Gastrocnemius medialis (tissue), 4 donors: Measurements from ENCODE around the gene RFPL2. TPM values are rescaled to one million over a fixed set of nuclear protein-coding genes. Genes with fewer than 3 reads are reported as not detected.

Experiments used
- ATAC-seq, 2 donors: fragments of 150-250 bp; one replicate each; pipeline ENCODE4 v1.9.1; 2016
- DNase-seq, 2 donors: peaks; one replicate each; pipeline ENCODE4 v3.0.0-alpha.2; 2019
- H3K27ac ChIP-seq, 4 donors: fragments of 200-600 bp; sonication (generic); 1 replicate in 1 of 4; 2 replicates in 3 of 4; pipeline ENCODE4 v1.5.1; 2016 to 2018; ENCODE audit warnings: mild to moderate bottlenecking in 2 of 4, moderate library complexity in 1 of 4
- H3K27me3 ChIP-seq, 3 donors: fragments of 200-600 bp; sonication (generic) in 2 of 3; 1 replicate in 1 of 3; 2 replicates in 2 of 3; pipeline versions ENCODE4 v1.5.1 to v1.6.0; 2016 to 2019; ENCODE audit warnings: mild to moderate bottlenecking in 1 of 3, moderate library complexity in 1 of 3
- H3K36me3 ChIP-seq, 2 donors: fragments of 200-600 bp; sonication (generic) in 1 of 2; one replicate each; pipeline ENCODE4 v1.5.1; 2017 to 2018
- H3K4me1 ChIP-seq, 2 donors: fragments of 200-600 bp; sonication (generic) in 1 of 2; one replicate each; pipeline ENCODE4 v1.5.1; 2016 to 2017; ENCODE audit warnings: mild to moderate bottlenecking in 2 of 2
- H3K4me3 ChIP-seq, 4 donors: fragments of 200-600 bp; sonication (generic) in 3 of 4; 1 replicate in 1 of 4; 2 replicates in 3 of 4; pipeline ENCODE4 v1.5.1; 2016 to 2019; ENCODE audit warnings: mild to moderate bottlenecking in 2 of 4
- H3K9me3 ChIP-seq, 3 donors: fragments of 200-600 bp; sonication (generic) in 2 of 3; 1 replicate in 1 of 3; 2 replicates in 2 of 3; pipeline ENCODE4 v1.5.1; 2016 to 2019
- POLR2A ChIP-seq, 2 donors: fragments of 450-650 bp; IDR thresholded peaks; one replicate each; pipeline ENCODE4 v1.6.1; 2017; ENCODE audit warnings: antibody characterized with exemption in 2 of 2, mild to moderate bottlenecking in 2 of 2, moderate library complexity in 2 of 2
- in situ Hi-C, 4 donors: fragments of 200-750 bp; cut with MboI; loops; one replicate each; pipeline versions ENCODE4 v1.15.0 to v1.8.0; 2017; ENCODE audit warnings: low sequenced_read_pairs in 4 of 4
- intact Hi-C: fragments of 100-400 bp; cut with DNase I; formaldehyde crosslinking; loops from one replicate; pipeline ENCODE4 v1.15.1; 2023; ENCODE audit warnings: low total_unique reads
- total RNA-seq, 4 donors: library from RNA; depleted of rRNA; stranded (reverse); fragments of >200 nt; gene quantifications; one replicate each; pipeline versions ENCODE4 v1.1.0 to v1.2.3, GENCODE V29; 2016
- TF ChIP-seq, protein P1 (sequence below), 5 experiments: fragments of 450-650 bp in 3 of 5; fragments of 200-600 bp in 2 of 5; sonication (generic) in 2 of 5; IDR thresholded peaks in 4 of 5; conservative IDR thresholded peaks in 1 of 5; 1 replicate in 4 of 5; 2 replicates in 1 of 5; pipeline ENCODE4 v1.5.1; 2016 to 2019; ENCODE audit warnings: antibody characterized with exemption in 5 of 5, mild to moderate bottlenecking in 3 of 5, moderate library complexity in 3 of 5

Gene RFPL2
- not detected for total RNA-seq

DNA sequence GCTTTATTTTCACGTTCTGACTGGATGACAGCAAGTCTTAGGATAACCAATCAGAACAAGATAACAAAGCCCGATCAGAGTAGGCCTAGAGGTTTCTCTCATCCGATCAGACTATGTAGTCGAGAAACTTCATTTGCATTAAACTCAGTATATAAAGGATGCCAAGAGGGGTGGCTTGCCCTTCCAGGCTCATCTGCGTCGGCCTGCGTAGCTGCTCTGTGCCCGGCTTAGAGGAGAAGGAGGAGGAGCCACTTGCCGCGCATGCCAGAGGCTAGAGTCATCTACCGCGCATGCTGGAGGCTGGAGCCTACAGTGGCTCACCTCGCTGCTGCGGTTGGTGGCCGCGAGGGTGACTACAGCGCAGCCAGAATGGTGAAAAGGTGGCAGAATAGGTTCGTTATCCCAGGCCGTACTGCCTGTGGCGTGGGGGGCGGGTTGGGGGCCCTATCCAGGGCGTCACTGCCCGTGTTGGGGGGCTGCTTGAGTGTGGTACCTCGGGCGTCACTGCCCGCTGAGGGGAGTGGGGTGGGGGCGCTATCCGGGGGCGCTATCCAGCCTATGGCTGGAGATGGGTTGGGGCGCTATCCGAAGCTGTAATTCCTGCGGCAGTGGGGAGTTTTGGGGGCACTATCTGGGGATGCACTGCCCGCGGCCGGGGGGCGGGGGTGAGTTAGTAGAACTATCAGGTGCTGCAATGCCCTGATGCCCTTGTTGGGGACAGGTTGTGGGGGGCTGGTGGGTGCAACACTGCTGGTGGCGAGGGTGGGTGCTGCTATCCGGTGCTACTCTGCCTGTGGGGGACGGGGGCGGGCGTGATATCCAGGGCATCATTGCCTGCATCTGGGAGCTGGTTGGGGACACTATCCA, at the start of gene RFPL2:
Gene RFPL2, minus strand, starts transcription at position 218 of the 867 bp plus-strand sequence. CDS start 2,622 bp downstream, outside the sequence.
- H3K4me3 ChIP-seq = no peak within 1 kb of the TSS
- no peak for TF ChIP-seq POLR2A (IDR thresholded peaks at IDR 0.05)
- TF ChIP-seq, protein P1, sequence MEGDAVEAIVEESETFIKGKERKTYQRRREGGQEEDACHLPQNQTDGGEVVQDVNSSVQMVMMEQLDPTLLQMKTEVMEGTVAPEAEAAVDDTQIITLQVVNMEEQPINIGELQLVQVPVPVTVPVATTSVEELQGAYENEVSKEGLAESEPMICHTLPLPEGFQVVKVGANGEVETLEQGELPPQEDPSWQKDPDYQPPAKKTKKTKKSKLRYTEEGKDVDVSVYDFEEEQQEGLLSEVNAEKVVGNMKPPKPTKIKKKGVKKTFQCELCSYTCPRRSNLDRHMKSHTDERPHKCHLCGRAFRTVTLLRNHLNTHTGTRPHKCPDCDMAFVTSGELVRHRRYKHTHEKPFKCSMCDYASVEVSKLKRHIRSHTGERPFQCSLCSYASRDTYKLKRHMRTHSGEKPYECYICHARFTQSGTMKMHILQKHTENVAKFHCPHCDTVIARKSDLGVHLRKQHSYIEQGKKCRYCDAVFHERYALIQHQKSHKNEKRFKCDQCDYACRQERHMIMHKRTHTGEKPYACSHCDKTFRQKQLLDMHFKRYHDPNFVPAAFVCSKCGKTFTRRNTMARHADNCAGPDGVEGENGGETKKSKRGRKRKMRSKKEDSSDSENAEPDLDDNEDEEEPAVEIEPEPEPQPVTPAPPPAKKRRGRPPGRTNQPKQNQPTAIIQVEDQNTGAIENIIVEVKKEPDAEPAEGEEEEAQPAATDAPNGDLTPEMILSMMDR (IDR thresholded peaks at IDR 0.05 in 4 of 5, conservative IDR thresholded peaks at IDR 0.05 in 1 of 5) = no peak
- ATAC-seq = no peak

DNA sequence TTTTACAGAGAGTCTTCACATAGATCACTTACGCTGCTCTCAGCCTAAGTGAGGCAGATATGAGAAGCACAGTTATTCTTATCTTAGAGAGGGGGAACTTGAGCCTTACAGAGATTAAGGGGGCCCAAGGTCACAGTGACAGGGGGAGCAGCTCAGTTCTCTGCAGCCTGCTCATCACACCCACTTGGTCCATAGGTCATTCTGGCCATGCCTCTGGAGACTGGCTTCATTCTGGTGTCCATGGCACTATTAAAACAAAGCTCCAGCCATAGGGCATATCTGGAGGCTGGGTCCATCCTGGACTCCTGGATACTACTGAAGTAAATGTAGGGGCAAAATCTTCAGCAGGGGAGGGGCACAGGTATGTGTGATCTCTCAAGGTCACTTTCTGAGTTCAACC, 44.4 kb upstream of the RFPL2 start:
- DNase-seq (no peak), ATAC-seq (no peak)
- H3K27me3 ChIP-seq = no peaks in the 10 kb centered on the region
- TF ChIP-seq POLR2A (IDR thresholded peaks at IDR 0.05) = no peak
- TF ChIP-seq, protein P1 (IDR thresholded peaks at IDR 0.05 in 4 of 5, conservative IDR thresholded peaks at IDR 0.05 in 1 of 5) = no peak
- H3K9me3 ChIP-seq = no peaks in the 10 kb centered on the region
- intact Hi-C loops (no loop called here), in situ Hi-C loops (loop anchor here in 1 of 4 donors (25.0 kb wide), 1 partner anchor 88 kb away; no protein-coding TSS in a partner anchor)
- H3K4me3 ChIP-seq = no peak overlapping the region
- no peaks in the 10 kb centered on the region for H3K36me3 ChIP-seq
- no peak overlapping the region for H3K27ac ChIP-seq
- H3K4me1 ChIP-seq = no peaks in the 10 kb centered on the region

More for the DNA sequence above, at the start of gene RFPL2:
- intact Hi-C loops (no loop called here), in situ Hi-C loops (no loop called here)
- H3K27ac ChIP-seq = no peak within 1 kb of the TSS
- H3K4me1 ChIP-seq = peaks cover 0 to 5% of the 10 kb centered on the region in 2 donors
- H3K9me3 ChIP-seq = no peaks in the 10 kb centered on the region
- DNase-seq = no peak
- H3K36me3 ChIP-seq = no peaks in the 10 kb centered on the region
- H3K27me3 ChIP-seq = peaks cover 13 to 32% (median 19%) of the 10 kb centered on the region in 3 donors

DNA sequence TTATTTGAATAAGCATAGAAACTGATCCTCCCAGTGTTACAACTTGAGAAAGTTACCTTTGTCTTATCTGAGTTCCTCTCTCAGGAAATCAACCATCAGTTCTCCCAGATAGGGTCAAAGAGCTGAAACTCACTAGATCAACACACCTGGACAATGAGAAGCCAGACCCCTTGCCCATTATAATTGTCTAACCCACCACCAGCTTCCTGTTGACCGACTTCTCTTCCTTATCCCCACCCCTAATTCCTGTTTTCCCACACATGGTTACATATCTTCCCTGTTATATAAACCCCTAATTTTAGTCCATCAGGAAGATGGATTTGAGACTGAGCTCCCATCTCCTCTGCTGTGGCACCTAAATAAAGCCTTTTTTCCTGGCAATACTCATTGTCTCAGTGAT, 43.4 kb upstream of the RFPL2 start:
- in situ Hi-C loops (loop anchor here in 1 of 4 donors (25.0 kb wide), 1 partner anchor 89 kb away; no protein-coding TSS in a partner anchor), intact Hi-C loops (no loop called here)
- no peak for DNase-seq
- Histone ChIP-seq H3K4me3 (no peak overlapping the region), H3K27me3 (no peaks in the 10 kb centered on the region), H3K36me3 (no peaks in the 10 kb centered on the region), H3K27ac (no peak overlapping the region), H3K9me3 (no peaks in the 10 kb centered on the region), H3K4me1 (no peaks in the 10 kb centered on the region)
- no peak for ATAC-seq
- no peak for TF ChIP-seq POLR2A (IDR thresholded peaks at IDR 0.05)
- TF ChIP-seq, protein P1 (IDR thresholded peaks at IDR 0.05 in 4 of 5, conservative IDR thresholded peaks at IDR 0.05 in 1 of 5) = no peak

DNA sequence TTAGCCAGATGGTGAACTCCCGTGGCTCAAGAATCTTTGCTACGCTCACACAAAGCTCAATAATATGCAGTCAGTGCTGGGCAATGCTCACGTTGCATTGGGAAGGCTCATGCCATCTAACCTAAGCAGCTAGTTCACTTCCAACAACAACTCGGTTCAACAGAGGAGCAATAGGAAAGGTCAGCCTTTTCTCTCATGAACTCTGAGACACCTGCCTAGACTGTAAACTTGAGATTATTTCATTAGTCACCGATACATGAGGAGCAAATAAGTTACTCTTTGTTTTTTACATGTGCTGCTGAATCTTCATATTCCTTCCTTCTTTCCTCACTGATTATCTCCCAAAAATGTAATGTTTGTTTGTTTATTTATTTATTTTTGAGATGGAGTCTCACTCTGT, 41.3 kb upstream of the RFPL2 start:
- no peaks in the 10 kb centered on the region for H3K9me3 ChIP-seq
- no peak overlapping the region for H3K4me3 ChIP-seq
- ATAC-seq (no peak), DNase-seq (no peak)
- intact Hi-C loops = no loop called here
- H3K36me3 ChIP-seq = no peaks in the 10 kb centered on the region
- no peaks in the 10 kb centered on the region for H3K27me3 ChIP-seq
- H3K27ac ChIP-seq = no peak overlapping the region
- in situ Hi-C loops = loop anchor here in 1 of 4 donors (25.0 kb wide), 1 partner anchor 91 kb away; no protein-coding TSS in a partner anchor
- no peaks in the 10 kb centered on the region for H3K4me1 ChIP-seq
- TF ChIP-seq, protein P1 (IDR thresholded peaks at IDR 0.05 in 4 of 5, conservative IDR thresholded peaks at IDR 0.05 in 1 of 5) = no peak
- TF ChIP-seq POLR2A (IDR thresholded peaks at IDR 0.05) = no peak
